K562 (cell line): ENCODE results near the gene CDC42SE2. TPM values are rescaled to one million over a fixed set of nuclear protein-coding genes. Genes with fewer than 3 reads are reported as not detected.

Experiments
- JUN ChIP-seq, 2 experiments: sonication (generic) in 1 of 2; formaldehyde crosslinking in 1 of 2; IDR thresholded peaks; 2 replicates each; pipeline versions ENCODE4 v1.6.1 to v1.8.0; 2012 to 2022; ENCODE audit warnings: borderline replicate concordance in 2 of 2, mild to moderate bottlenecking in 2 of 2, improper control_type of control experiment in 1 of 2, low read depth in 1 of 2, low read length in 1 of 2, missing genetic modification reagents in 1 of 2
- MECOM ChIP-seq: fragments of 250-450 bp; sonication (Bioruptor Pico); IDR thresholded peaks from 2 replicates; pipeline ENCODE4 v1.8.0; 2022; ENCODE audit warnings: inconsistent platforms
- REST ChIP-seq, 2 experiments: fragments of 450-650 bp; formaldehyde crosslinking in 1 of 2; IDR thresholded peaks; 2 replicates each; pipeline versions ENCODE4 v1.4.0 to v1.6.1; 2014 to 2020; ENCODE audit warnings: mild to moderate bottlenecking in 2 of 2, borderline replicate concordance in 1 of 2, low read depth in 1 of 2
- polyA plus RNA-seq, 8 experiments: library from polyadenylated mRNA; depleted of rRNA in 4 of 8; stranded (reverse) in 5 of 8; unstranded in 3 of 8; fragments of >200 nt; fragmentation: Nextera tagmentation in 2 of 8; fragmentation: Illumina TruSeq in 1 of 8; extraction: Ambion mirVana in 2 of 8; extraction: Trizol in 1 of 8; gene quantifications; 2 replicates each; pipeline versions ENCODE4 v1.2.1 to v1.2.3, GENCODE V29; 2011 to 2014; ENCODE audit warnings: inconsistent platforms in 1 of 8, missing spikeins in 1 of 8
- total RNA-seq, 7 experiments: library from RNA; depleted of rRNA in 6 of 7; stranded (reverse); fragments of >200 nt in 6 of 7; fragmentation: Illumina TruSeq in 2 of 7; extraction: Trizol in 2 of 7; gene quantifications; 2 replicates each; pipeline versions ENCODE4 v1.2.1 to v1.2.3, GENCODE V29; 2011 to 2021; ENCODE audit warnings: low replicate concordance in 1 of 7

Gene CDC42SE2
- total and polyA plus RNA-seq, 9 of the 15 experiments (the other 6 are each of a cell fraction or from before 2014, with no cell fraction given): 24.8 to 44.3 (median 32.7) TPM

GRCh38 chr5:131417240-131417869, 153.5 kb downstream of the CDC42SE2 start (continued):
- TF ChIP-seq MECOM (CRISPR knock-in tag) (no peak), REST (IDR thresholded peaks at IDR 0.05; ENCODE audit: borderline replicate concordance) (peak; percentile 62; the same call in 1 of the 2 replicates), REST (CRISPR knock-in tag; IDR thresholded peaks at IDR 0.05; ENCODE audit: low read depth) (no peak), JUN (IDR thresholded peaks at IDR 0.05; ENCODE audit: borderline replicate concordance, low read depth, low read length) (no peak), JUN (CRISPR knock-in tag; IDR thresholded peaks at IDR 0.05; ENCODE audit: borderline replicate concordance) (no peak)
